Glomerular visceral epithelial cell (primary cell): ENCODE data around the gene MOGAT2.
"Not testable (repeated sequence)": the region's sequence is repeated elsewhere in the genome, so short reads cannot be mapped to it uniquely, and the experiment has no call there.

Source experiments
- DNase-seq: peaks from one replicate; pipeline ENCODE4 v3.0.0-alpha.2; 2016; ENCODE audit errors: extremely low spot score

MOGAT2 gene

DNA sequence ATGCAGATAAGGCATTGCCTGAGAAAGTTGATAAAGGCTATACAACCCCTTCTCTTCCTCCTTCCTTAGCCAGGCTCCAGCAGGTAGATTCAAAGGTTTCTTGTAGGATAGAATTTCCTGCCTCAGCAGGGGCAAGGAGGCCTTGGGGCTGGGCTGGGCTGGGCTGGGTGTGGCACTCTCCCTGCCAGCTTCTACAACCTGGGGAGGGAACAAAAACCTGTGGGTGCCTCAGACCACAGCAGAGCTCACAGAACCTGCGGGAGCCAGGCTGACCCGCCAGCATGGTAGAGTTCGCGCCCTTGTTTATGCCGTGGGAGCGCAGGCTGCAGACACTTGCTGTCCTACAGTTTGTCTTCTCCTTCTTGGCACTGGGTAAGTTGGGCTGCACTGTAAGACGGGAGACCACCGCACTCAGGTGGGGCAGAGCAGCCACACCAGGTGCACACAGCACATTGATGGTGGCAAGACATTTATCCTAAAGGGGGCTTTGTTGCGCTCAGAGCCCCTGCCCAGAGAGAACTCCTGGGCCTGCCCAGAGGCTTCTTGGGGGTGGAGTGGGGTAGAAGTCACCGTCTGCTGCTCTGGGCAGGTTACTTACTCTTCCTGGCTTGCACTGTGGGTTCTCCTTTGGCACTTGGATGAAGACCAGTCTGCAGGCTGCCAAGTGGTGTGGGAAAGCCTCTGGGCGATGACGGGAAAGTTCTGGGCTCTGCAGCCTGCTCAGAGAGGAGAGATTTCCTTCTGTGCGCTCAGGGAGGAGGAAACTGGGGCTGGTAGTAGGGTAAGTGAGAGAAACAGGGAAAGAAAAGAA is at the start of gene MOGAT2:
MOGAT2 (plus strand) TSS at position 231 of the 811 bp plus-strand sequence; CDS start at position 282, 51 bp downstream.
- DNase-seq, result no peak

DNA sequence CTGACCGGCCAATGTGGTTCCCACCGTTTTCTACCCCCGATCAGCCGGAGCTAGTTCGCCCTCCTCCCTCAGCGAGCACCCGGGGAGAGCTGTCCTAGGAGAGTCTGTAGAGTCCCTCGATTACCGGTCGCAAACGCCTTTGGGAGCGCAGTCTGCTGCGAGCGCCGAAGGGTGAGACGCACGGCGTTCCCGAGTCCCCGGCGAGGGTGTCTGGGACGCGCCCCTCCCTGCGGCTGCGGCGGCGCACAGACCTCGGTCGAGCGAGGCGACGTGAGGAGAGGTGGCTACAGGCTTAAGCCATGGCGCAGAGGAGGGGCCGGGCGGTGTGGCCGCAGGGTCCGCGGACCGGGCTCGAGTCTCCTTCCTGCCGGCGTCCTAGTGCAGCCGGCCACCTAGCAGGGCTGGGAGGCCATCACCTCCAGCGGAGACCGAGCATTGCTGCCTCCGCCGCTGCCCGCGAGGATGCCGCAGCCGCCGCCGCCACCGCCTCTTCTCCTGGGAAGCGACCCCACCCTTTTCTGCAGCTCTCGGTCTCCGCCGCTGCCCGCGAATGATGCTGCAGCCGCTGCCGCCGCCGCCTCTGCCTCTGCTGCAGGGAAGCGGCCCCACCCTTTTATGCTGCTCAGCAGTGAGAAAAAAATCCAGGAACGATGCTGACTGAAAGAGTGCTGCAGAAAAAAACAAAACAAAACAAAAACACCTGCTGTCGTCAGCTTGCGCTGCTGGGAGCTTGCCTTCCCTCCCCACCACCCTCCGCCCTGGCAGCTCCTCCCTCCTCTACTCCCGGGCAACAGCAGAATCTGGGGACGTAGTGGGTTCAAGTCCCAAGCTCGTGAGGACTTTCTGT is 49.0 kb upstream of the MOGAT2 start, which contains the start of gene MAP6:
MAP6 (minus strand) TSS at position 588 of the 847 bp plus-strand sequence. CDS start 669 bp downstream, outside the sequence.
- DNase-seq, result peak; percentile 2

DNA sequence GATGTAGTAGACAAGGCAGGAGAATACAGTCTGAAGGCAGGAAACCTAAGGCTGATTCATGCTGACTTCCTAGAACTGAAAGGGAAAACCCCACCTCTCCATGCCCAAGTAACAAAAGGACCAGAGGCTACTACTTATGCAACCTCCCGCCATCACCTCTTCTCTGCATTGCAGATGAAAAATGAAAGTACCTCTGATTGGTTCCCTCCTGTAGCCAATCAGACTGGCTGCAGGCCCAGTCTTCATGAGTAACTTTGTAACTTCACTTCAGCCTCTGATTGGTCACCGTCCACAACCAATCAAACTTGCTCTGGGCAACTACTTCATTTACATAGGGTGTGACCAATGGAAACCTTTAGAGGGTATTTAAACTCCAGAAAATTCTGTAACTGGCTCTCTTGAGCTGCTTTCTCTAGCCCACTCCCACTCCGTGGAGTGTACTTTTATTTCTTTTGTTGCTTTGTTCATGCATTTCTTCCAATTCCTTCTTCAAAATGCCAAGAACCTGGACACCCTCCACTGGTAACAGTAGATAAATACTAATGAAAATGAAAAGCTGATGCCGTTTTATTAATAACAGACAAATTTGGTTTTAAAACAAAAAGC is 43.6 kb upstream of the MOGAT2 start:
- peak; percentile 28 for DNase-seq

DNA sequence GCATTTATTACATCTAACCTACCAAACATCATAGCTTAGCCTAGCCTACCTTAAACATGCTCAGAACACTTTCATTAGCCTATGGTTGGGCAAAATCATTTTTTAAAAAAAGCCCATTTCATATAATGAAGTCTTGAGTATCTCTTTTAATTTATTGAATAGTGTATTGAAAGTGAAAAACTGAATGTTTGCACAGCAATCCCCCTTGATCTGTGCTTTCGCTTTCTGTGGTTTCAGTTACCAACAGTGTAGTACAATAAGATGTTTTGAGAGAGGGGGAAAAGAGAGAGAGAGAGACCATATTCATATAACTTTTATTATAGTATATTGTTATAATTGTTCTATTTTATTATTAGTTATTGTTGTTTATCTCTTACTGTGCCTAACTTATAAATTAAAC is 40.4 kb upstream of the MOGAT2 start:
- DNase-seq, result no peak

- no peak for DNase-seq
Measured at GRCh38 chr11:75677909-75678308, 39.7 kb upstream of the MOGAT2 start.

DNA sequence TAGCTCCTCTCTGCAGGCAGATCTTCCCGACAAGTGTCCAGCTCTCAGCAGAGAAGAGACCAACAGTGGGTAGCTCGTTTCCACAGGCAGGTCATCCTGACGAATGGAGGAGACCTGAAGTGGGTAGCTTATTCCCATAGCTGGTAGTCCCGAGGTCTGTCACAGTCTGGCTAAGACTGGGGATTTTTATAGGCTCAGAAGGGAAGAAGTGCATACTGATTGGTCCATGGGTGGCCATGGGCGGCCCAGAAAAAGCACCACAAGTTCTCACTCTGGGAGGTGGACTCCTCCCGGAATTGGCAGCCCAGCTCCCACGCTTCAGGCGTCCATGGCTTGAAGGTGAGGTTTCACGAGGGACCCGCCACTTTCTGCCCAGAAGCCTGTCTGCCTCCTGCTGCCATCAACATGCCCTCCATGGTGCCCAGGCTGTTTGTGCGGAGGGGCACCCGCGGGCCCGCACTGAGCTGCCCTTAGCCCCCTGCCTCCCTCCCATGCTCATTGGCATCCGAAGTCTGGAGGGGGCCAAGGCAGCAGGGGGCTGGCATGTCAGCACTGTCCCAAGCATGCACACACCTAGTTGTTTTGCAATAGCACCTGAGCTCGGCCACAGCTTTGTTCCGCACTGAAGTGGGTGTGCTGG is 38.9 kb upstream of the MOGAT2 start:
- DNase-seq, result no peak

DNA sequence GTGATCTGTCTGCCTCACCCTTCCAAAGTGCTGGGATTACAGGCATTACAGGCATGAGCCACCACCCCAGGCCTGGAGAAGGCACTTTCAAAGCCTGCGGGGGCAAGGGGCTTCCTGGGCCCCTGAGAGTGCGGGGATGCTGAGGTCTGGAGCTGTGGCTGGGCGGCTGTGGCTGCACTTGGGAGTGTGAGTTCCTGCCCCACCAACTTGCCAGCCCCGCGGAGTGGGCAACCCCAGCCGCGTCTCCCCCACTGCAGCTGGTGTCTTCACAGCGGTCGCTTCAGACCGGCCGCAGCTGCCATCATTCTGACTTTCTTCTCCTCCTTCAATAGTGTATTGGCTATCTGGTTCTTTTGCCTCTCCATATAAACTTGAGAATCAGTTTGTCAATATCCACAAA is 38.1 kb upstream of the MOGAT2 start:
- DNase-seq, result no peak

DNA sequence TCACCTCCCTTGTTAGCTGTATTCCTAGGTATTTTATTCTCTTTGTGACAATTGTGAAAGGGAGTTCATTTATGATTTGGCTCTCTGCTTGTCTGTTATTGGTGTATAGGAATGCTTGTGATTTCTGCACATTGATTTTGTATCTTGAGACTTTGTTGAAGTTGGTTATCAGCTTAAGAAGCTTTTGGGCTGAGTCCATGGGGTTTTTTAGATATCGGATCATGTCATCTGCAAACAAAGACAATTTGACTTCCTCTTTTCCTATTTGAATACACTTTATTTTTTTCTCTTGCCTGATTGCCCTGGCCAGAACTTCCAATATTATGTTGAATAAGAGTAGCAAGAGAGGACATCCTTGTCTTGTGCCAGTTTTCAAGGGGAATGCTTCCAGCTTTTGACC is 33.8 kb upstream of the MOGAT2 start:
- DNase-seq, result not testable (repeated sequence)

- DNase-seq, result no peak
Measured at GRCh38 chr11:75689863-75690609, 27.6 kb upstream of the MOGAT2 start.

DNA sequence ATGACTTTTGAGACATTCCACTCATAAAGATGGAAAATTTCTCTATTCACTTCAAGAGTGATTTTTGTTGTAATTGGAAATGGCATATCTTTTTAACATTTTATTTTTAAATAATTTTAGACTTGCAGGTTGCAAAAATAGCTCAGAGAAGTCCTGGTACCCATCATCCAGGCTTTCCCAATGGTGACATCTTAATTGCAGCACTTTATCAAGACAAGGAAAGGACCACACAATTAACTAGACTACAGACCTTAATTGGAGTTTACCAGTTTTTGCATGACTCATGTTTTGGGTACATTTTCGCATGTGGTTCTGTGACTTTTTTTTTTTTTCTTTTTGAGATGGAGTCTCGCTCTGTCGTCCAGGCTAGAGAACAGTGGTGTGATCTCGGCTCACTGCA is 25.8 kb upstream of the MOGAT2 start:
- DNase-seq, result no peak

DNA sequence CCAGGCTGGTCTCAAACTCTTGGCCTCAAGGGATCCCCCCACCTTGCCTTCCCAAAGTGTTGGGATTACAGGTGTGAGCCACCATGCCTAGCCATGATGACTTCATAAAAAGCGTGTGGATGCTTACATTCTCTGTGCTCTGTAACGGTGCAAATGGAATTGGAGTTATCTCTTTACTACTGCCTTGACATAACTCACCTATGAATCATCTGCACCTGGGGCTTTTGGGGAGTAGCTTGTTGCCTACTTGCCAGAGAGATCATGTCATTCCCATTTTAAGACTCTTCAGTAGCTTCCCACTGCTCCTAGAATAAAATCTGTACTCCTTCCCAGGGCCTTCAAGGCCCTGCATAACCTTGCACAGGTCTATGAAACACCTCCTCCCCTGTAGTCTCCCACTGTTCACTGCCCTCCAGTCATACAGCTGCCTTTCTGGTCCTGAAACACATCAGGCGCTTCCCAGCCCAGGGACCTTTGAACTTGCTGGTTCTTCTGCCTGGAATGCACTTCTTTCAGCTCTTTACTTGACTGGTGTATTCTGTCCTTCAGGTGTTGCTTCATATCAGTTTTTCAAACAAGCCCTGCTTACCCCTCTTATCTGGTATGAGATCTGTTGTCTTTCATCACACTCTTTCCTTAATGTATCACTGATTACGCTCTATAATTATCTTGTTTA is 19.6 kb upstream of the MOGAT2 start:
- DNase-seq, result peak; percentile 2

DNA sequence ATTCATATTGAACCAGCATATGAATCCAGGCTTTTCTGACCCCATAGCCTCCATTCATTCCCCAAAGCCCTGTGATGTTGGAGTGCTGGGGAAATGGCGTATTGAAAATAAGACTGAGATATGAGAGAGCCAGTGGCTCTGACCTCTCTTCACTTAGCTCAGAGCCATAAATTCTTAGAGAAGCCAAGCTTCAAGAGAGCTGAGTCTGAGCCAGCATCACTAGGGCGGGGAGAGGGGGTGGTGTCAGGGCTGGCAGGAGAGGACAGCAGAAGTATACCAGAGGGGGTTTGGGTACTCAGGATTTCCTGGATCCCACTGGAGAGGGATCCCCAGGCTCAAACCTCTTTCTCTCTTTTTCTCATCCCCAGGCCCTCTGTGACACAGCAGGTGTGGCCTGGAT is 16.7 kb upstream of the MOGAT2 start:
- DNase-seq, result no peak

DNA sequence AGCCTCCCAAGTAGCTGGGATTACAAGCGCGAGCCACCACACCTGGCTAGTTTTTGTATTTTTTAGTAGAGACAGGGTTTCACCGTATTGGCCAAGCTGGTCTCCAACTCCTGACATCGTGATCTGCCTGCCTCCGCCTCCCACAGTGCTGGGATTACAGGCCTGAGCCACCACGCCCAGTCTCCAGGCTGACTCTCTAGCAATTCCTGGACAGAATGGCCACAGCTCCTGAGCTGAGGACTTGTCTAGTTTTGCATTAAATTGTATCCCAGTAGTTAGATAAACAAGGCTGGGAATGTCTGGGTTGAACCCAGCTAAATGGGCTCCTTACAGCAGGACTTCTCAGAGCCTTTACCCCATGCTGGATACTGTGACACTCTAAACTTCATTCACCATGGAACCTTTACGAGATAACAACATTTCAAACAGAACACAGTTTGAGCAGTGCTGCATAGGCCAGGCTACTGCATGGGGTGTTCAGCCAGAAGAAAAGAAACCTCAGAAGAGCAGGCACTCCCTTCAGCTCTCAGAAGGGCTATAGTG is 13.9 kb upstream of the MOGAT2 start:
- no peak for DNase-seq

GRCh38 chr11:75705541-75705940 is 12.1 kb upstream of the MOGAT2 start:
- DNase-seq, result no peak

GRCh38 chr11:75706260-75706729 is 11.3 kb upstream of the MOGAT2 start:
- DNase-seq, result peak; percentile 69

DNA sequence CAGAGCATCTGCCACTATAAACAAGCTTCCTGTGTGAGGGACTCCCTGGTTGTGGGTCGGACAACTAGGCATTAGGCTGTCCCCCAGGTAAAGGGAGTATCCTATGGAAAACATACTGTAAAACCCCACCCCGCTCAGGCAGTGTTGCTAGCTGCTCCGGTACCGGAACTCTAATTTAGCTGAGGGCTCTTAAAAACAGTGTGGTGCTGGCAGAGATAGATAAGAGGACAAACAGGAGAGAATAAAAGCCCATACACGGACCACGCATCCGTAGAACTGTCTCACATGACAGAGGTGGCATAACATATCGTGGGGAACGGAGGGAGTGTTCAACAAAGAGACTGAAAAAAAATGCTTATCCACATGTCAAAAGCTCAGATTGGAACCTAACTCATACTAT is 3.4 kb upstream of the MOGAT2 start:
- no peak for DNase-seq

- DNase-seq, result no peak
Measured at GRCh38 chr11:75715688-75716087, 1.9 kb upstream of the MOGAT2 start.

DNA sequence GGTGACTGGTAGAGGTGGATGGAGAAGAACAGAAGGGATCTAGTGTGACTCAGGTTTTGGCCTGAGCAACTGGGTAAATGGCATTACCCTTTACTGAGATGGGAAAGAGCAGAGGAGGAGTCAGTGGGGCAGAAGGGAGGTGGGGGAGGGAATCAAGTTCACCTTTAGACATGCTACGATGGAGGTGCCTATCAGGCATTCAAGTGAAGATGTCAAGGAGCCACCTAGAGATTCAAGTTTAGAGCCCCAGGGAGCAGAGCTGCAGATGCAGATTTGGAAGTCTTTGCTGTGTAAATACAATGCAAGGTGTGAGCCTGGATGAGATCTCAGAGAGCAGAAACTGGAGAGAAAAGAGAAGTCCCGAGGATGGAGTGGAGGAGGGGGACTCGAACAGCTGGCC is 979 bp upstream of the MOGAT2 start:
- no peak for DNase-seq

GRCh38 chr11:75718419-75719339 is 1.0 kb downstream of the MOGAT2 start:
- DNase-seq, result no peak
